ENCODE results near the gene GAB2.

Gene GAB2

DNA sequence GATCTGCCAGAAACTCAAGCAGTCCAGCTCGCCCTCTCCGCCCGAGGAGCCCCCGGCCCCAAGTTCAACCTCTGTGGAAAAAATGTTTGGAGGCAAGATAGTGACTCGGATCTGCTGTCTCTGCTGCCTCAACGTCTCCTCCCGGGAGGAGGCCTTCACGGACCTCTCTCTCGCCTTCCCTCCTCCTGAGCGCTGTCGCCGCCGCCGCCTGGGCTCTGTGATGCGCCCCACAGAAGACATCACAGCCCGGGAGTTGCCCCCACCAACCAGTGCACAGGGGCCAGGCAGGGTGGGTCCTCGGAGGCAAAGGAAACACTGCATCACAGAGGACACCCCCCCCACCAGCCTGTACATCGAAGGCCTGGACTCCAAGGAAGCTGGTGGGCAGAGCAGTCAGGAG is 208.1 kb downstream of the GAB2 start:
- Histone ChIP-seq H3K4me1 (ENCODE audit: control insufficient read depth, insufficient read depth, low read length) (no peaks in the 10 kb centered on the region), H3K4me3 (ENCODE audit: low read depth, low read length) (no peak overlapping the region), H3K27ac (ENCODE audit: extremely low read depth, low read depth, low read length) (no peak overlapping the region), H3K36me3 (ENCODE audit: control insufficient read depth in 2 of 2, insufficient read depth in 1 of 2, low read length in 2 of 2) (peaks cover 0 to 68% of the 10 kb centered on the region in 2 experiments; a peak in 2 of 3 replicates), H3K9me3 (ENCODE audit: control insufficient read depth, insufficient read depth, low read depth, low read length) (no peaks in the 10 kb centered on the region)
- ChIA-PET POLR2A (no interaction called here), CTCF (interaction anchor here (0.5 to 0.6 kb wide), 2 partner anchors 160 to 1282 kb away, joined by 3 to 4 read pairs; no protein-coding TSS in a partner anchor)
- TF ChIP-seq ZNF354C (tag by site-specific recombination; IDR thresholded peaks at IDR 0.05; ENCODE audit: borderline replicate concordance, low read depth) (no peak), PRDM6 (tag by site-specific recombination; IDR thresholded peaks at IDR 0.05) (no peak), ZSCAN23 (tag by site-specific recombination; IDR thresholded peaks at IDR 0.05) (no peak)

DNA sequence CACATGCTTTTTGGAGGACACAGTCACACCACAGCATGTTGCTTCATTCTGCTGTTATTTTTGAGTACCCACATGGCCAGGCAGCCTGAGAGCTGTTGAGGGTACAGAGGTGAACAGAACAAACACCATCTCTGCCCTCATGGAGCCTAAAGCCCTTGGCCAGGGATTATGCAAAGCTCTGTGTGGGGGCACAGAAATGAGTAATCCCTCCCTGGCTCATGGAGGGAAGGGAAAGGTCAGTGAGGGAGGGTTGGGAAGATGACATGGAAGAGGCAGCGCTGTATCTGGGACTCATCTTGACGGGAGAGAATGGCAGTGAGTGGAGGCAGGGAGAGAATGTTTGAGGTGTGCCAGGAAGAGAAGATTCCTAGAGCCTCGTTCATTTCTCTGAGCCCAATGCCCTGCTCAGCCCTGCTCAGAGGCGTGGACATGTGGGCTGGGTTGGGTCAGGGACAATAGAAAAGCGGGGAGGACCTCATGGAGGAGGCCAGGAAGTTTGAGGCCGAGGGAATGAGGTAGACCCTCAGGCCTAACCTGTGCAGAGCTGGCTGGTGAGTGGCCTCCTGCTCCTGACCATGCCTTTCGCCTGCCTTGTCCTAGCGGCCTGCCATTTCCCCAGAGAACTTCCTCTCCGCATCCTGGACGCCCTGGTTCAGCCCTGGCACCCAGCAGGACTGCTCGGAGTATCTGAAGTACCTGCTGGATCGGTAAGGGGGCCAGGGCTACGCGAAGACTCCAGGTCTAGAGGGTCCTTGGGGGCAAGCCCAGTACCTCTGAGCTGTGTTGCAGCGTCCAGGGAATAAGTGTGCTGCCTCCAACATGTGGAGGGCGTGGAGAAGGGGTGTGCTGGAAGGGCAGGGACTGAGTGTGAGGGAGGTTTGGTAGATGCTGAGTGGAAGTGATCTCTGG is 209.1 kb downstream of the GAB2 start:
- Histone ChIP-seq H3K4me1 (ENCODE audit: control insufficient read depth, insufficient read depth, low read length) (no peaks in the 10 kb centered on the region), H3K4me3 (ENCODE audit: low read depth, low read length) (no peak overlapping the region), H3K36me3 (ENCODE audit: control insufficient read depth in 2 of 2, insufficient read depth in 1 of 2, low read length in 2 of 2) (peaks cover 0 to 63% of the 10 kb centered on the region in 2 experiments; a peak in 2 of 3 replicates), H3K27ac (ENCODE audit: extremely low read depth, low read depth, low read length) (no peak overlapping the region), H3K9me3 (ENCODE audit: control insufficient read depth, insufficient read depth, low read depth, low read length) (no peaks in the 10 kb centered on the region)
- ChIA-PET CTCF (interaction anchor here (0.6 to 1.2 kb wide), 2 partner anchors 21 to 161 kb away, joined by 3 to 4 read pairs; no protein-coding TSS in a partner anchor), POLR2A (no interaction called here)
- no peak for TF ChIP-seq ZNF785 (tag by site-specific recombination; IDR thresholded peaks at IDR 0.05)
- no peak for TF ChIP-seq SCRT1 (tag by site-specific recombination; IDR thresholded peaks at IDR 0.05; ENCODE audit: borderline replicate concordance)
- no peak for TF ChIP-seq ZNF19 (tag by site-specific recombination; IDR thresholded peaks at IDR 0.05; ENCODE audit: low read depth)

GRCh38 chr11:78207532-78208256 is 209.9 kb downstream of the GAB2 start:
- Histone ChIP-seq H3K4me3 (ENCODE audit: low read depth, low read length) (no peak overlapping the region), H3K27ac (ENCODE audit: extremely low read depth, low read depth, low read length) (no peak overlapping the region), H3K9me3 (ENCODE audit: control insufficient read depth, insufficient read depth, low read depth, low read length) (no peaks in the 10 kb centered on the region), H3K36me3 (ENCODE audit: control insufficient read depth in 2 of 2, insufficient read depth in 1 of 2, low read length in 2 of 2) (peaks cover 0 to 63% of the 10 kb centered on the region in 2 experiments; a peak in 2 of 3 replicates), H3K4me1 (ENCODE audit: control insufficient read depth, insufficient read depth, low read length) (no peaks in the 10 kb centered on the region)
- CTCF ChIA-PET = interaction anchor here (0.6 to 1.2 kb wide), 2 partner anchors 21 to 494 kb away, joined by 3 to 5 read pairs; no protein-coding TSS in a partner anchor
- POLR2A ChIA-PET = no interaction called here
- TF ChIP-seq ZNF544 (tag by site-specific recombination; IDR thresholded peaks at IDR 0.05) (no peak), MYNN (tag by site-specific recombination; IDR thresholded peaks at IDR 0.05; ENCODE audit: borderline replicate concordance) (no peak)

DNA sequence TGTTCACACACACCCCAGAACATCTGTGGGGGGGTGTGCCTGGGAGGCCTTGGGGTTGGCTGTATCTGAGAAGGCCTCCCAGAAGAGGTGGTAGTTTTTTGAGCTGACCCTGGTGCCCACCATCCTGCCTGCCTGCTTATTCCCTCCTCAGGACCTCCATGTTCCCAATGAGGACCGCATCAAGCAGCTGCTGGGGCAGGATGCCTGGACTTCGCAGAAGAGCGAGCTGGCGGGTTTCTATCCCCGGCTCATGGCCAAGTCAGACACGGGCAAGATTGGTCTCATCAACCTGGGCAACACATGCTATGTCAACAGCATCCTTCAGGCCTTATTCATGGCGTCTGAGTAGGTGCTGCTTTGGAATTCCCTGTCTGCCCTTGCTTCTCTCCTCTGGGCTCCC is 211.9 kb downstream of the GAB2 start:
- Histone ChIP-seq H3K9me3 (ENCODE audit: control insufficient read depth, insufficient read depth, low read depth, low read length) (no peaks in the 10 kb centered on the region), H3K36me3 (ENCODE audit: control insufficient read depth in 2 of 2, insufficient read depth in 1 of 2, low read length in 2 of 2) (peaks cover 0 to 69% of the 10 kb centered on the region in 2 experiments; a peak in 1 of 3 replicates), H3K27ac (ENCODE audit: extremely low read depth, low read depth, low read length) (no peak overlapping the region), H3K4me3 (ENCODE audit: low read depth, low read length) (no peak overlapping the region), H3K4me1 (ENCODE audit: control insufficient read depth, insufficient read depth, low read length) (no peaks in the 10 kb centered on the region)
- ChIA-PET CTCF (interaction anchor here (0.9 kb wide), 1 partner anchor 22 kb away, joined by 3 read pairs; no protein-coding TSS in a partner anchor), POLR2A (no interaction called here)
- TF ChIP-seq ZNF621 (tag by site-specific recombination; IDR thresholded peaks at IDR 0.05) = no peak
- TF ChIP-seq, protein P1, sequence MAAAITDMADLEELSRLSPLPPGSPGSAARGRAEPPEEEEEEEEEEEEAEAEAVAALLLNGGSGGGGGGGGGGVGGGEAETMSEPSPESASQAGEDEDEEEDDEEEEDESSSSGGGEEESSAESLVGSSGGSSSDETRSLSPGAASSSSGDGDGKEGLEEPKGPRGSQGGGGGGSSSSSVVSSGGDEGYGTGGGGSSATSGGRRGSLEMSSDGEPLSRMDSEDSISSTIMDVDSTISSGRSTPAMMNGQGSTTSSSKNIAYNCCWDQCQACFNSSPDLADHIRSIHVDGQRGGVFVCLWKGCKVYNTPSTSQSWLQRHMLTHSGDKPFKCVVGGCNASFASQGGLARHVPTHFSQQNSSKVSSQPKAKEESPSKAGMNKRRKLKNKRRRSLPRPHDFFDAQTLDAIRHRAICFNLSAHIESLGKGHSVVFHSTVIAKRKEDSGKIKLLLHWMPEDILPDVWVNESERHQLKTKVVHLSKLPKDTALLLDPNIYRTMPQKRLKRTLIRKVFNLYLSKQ (tag by site-specific recombination; IDR thresholded peaks at IDR 0.05; ENCODE audit: borderline replicate concordance) = no peak
- TF ChIP-seq ZNF404 (tag by site-specific recombination; IDR thresholded peaks at IDR 0.05) = no peak
- no peak for TF ChIP-seq ZNF155 (tag by site-specific recombination; IDR thresholded peaks at IDR 0.05)
- TF ChIP-seq ZNF600 (tag by site-specific recombination; IDR thresholded peaks at IDR 0.05) = no peak
- no peak for TF ChIP-seq ZNF335 (tag by site-specific recombination; conservative IDR thresholded peaks at IDR 0.05)
- TF ChIP-seq ZNF211 (tag by site-specific recombination; IDR thresholded peaks at IDR 0.05; ENCODE audit: low read depth) = no peak
- no peak for TF ChIP-seq ZNF174 (tag by site-specific recombination; IDR thresholded peaks at IDR 0.05)
- TF ChIP-seq, protein P2, sequence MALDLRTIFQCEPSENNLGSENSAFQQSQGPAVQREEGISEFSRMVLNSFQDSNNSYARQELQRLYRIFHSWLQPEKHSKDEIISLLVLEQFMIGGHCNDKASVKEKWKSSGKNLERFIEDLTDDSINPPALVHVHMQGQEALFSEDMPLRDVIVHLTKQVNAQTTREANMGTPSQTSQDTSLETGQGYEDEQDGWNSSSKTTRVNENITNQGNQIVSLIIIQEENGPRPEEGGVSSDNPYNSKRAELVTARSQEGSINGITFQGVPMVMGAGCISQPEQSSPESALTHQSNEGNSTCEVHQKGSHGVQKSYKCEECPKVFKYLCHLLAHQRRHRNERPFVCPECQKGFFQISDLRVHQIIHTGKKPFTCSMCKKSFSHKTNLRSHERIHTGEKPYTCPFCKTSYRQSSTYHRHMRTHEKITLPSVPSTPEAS (tag by site-specific recombination; IDR thresholded peaks at IDR 0.05) = no peak
- TF ChIP-seq ZFP37 (tag by site-specific recombination; IDR thresholded peaks at IDR 0.05) = no peak
- no peak for TF ChIP-seq OVOL3 (tag by site-specific recombination; IDR thresholded peaks at IDR 0.05)
- no peak for TF ChIP-seq ZFHX2 (tag by site-specific recombination; conservative IDR thresholded peaks at IDR 0.05)
- no peak for TF ChIP-seq ZFP3 (tag by site-specific recombination; IDR thresholded peaks at IDR 0.05; ENCODE audit: low read depth)
- no peak for TF ChIP-seq ZNF248 (tag by site-specific recombination; IDR thresholded peaks at IDR 0.05)
